ENCODE measurements around the gene CLCN3.

DNA sequence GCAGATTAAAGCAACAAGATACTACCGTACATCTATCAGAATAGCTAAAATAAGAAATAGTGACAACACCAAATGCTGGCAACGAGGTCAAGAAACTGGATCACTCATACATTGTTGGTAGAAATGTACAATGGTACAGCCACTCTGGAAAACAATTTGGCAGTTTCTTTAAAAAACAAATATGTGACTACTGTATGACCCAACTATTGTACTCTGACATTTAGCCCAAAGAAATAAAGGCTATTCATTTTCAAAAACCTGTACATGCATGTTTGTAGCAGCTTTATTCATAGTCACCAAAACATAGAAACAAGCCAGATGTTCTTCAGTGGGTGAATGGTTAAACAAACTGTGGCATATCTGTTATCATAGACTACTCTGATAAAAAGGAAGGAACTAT lies 8.2 kb downstream of the CLCN3 start:
- TF ChIP-seq, protein P1, sequence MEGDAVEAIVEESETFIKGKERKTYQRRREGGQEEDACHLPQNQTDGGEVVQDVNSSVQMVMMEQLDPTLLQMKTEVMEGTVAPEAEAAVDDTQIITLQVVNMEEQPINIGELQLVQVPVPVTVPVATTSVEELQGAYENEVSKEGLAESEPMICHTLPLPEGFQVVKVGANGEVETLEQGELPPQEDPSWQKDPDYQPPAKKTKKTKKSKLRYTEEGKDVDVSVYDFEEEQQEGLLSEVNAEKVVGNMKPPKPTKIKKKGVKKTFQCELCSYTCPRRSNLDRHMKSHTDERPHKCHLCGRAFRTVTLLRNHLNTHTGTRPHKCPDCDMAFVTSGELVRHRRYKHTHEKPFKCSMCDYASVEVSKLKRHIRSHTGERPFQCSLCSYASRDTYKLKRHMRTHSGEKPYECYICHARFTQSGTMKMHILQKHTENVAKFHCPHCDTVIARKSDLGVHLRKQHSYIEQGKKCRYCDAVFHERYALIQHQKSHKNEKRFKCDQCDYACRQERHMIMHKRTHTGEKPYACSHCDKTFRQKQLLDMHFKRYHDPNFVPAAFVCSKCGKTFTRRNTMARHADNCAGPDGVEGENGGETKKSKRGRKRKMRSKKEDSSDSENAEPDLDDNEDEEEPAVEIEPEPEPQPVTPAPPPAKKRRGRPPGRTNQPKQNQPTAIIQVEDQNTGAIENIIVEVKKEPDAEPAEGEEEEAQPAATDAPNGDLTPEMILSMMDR (IDR thresholded peaks at IDR 0.05 in 2 of 3, conservative IDR thresholded peaks at IDR 0.05 in 1 of 3; ENCODE audit: insufficient read depth in 2 of 3, low read depth in 1 of 3, low read length in 3 of 3), result no peak
- no peak for TF ChIP-seq BHLHE40 (IDR thresholded peaks at IDR 0.05; ENCODE audit: low read length)
- TF ChIP-seq POLR2AphosphoS2 (IDR thresholded peaks at IDR 0.05; ENCODE audit: low read length), result no peak
- no peak for TF ChIP-seq BACH1 (tag; IDR thresholded peaks at IDR 0.05)
- no peak for TF ChIP-seq MCM5 (IDR thresholded peaks at IDR 0.05; ENCODE audit: low read depth)
- TF ChIP-seq SMARCB1 (IDR thresholded peaks at IDR 0.05; ENCODE audit: insufficient read length, low read depth), result no peak
- TF ChIP-seq SMAD1 (IDR thresholded peaks at IDR 0.05; ENCODE audit: low read depth, low read length, partially characterized antibody), result no peak
- TF ChIP-seq SNRNP70 (optimal IDR thresholded peaks at IDR 0.05; ENCODE audit: low read depth, low read length), result no peak
- TF ChIP-seq, protein P2, sequence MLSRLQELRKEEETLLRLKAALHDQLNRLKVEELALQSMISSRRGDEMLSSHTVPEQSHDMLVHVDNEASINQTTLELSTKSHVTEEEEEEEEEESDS (CRISPR knock-in tag; IDR thresholded peaks at IDR 0.05), result no peak
- no peak for TF ChIP-seq DMBX1 (CRISPR knock-in tag; IDR thresholded peaks at IDR 0.05; ENCODE audit: borderline replicate concordance)
- no peak for TF ChIP-seq TBL1XR1 (IDR thresholded peaks at IDR 0.05; ENCODE audit: low read length in 2 of 2)
- TF ChIP-seq CBFB (CRISPR knock-in tag; IDR thresholded peaks at IDR 0.05), result no peak

Measured in K562 (cell line).